ENCODE results near the gene FAM72B.
"Not testable (repeated sequence)": the region's sequence is repeated elsewhere in the genome, so short reads cannot be mapped to it uniquely, and the experiment has no call there.

- TF ChIP-seq CTCF, POLR2AphosphoS5, EP300, POLR2A (IDR thresholded peaks at IDR 0.05): not testable (repeated sequence)
These were observed 22.8 kb downstream of the FAM72B start for GRCh38 chr1:121161199-121161901.

Measured in sigmoid colon (tissue), 4 donors.